Ovary (tissue), 9 donors: Measurements from ENCODE around the gene SCARF2. TPM values are rescaled to one million over a fixed set of nuclear protein-coding genes. Genes with fewer than 3 reads are reported as not detected.

ENCODE experiments used
- DNase-seq, 5 donors: peaks; one replicate each; pipeline ENCODE4 v3.0.0-alpha.2; 2019 to 2020
- H3K27ac ChIP-seq, 2 donors: fragments of 200-600 bp; one replicate each; pipeline versions ENCODE4 v1.5.1 to v1.8.0; 2019 to 2022
- H3K27me3 ChIP-seq: fragments of 200-600 bp; one replicate; pipeline ENCODE4 v1.8.0; 2022
- H3K36me3 ChIP-seq: fragments of 200-600 bp; sonication (generic); one replicate; pipeline ENCODE4 v1.5.1; 2019
- H3K4me1 ChIP-seq: one replicate; pipeline ENCODE4 v1.8.1; 2013; ENCODE audit warnings: mild to moderate bottlenecking, moderate library complexity; ENCODE audit not compliant: insufficient read depth
- H3K4me3 ChIP-seq: fragments of 200-600 bp; sonication (generic); one replicate; pipeline ENCODE4 v1.5.1; 2017
- H3K9me3 ChIP-seq, 2 donors: fragments of 200-600 bp in 1 of 2; sonication (generic) in 1 of 2; one replicate each; pipeline versions ENCODE4 v1.5.1 to v1.8.1; 2013 to 2019; ENCODE audit warnings: mild to moderate bottlenecking in 1 of 2, moderate library complexity in 1 of 2
- EP300 ChIP-seq: sonication (generic); formaldehyde crosslinking; IDR thresholded peaks from one replicate; pipeline ENCODE4 v1.6.1; 2017; ENCODE audit warnings: antibody characterized with exemption
- POLR2A ChIP-seq: fragments of 450-650 bp; IDR thresholded peaks from one replicate; pipeline ENCODE4 v1.6.1; 2017; ENCODE audit warnings: antibody characterized with exemption, mild to moderate bottlenecking, moderate library complexity
- WGBS, 3 donors: extraction: QIAGEN DNeasy Blood & Tissue Kit in 1 of 3; methylation state at CpG; one replicate each; pipeline versions ENCODE4 v1.1.5 to v1.1.7; 2013 to 2017; 5-methylcytosine and 5-hydroxymethylcytosine counted together
- intact Hi-C, 4 donors: fragments of 100-400 bp; cut with DNase I; formaldehyde crosslinking; loops; one replicate each; pipeline versions ENCODE4 v1.11.0 to v1.15.1; 2022 to 2023
- polyA plus RNA-seq, 2 donors: library from polyadenylated mRNA; stranded (reverse); fragments of 200-250 nt in 1 of 2; fragments of 350-450 nt in 1 of 2; fragmentation: Illumina TruSeq in 1 of 2; extraction: RNeasy Lipid Tissue Mini Kit (QIAGEN cat#74804) in 1 of 2; gene quantifications; one replicate each; pipeline ENCODE4 v1.2.3, GENCODE V29; 2013 to 2014
- total RNA-seq, 7 donors: library from RNA; depleted of rRNA in 2 of 7; stranded (reverse); fragments of >200 nt in 2 of 7; fragmentation: NEBNext Ultra II Directional in 3 of 7; extraction: Animal tissue kit (Norgen Biotek cat#: 25700) in 3 of 7; gene quantifications; one replicate each; pipeline versions ENCODE4 v1.1.0 to v1.2.4, GENCODE V29; 2016 to 2023
- TF ChIP-seq, protein P1 (sequence below), 3 donors: fragments of 450-650 bp in 2 of 3; fragments of 200-600 bp in 1 of 3; IDR thresholded peaks; one replicate each; pipeline versions ENCODE4 v1.5.1 to v1.8.0; 2016 to 2022; ENCODE audit warnings: antibody characterized with exemption in 3 of 3, mild to moderate bottlenecking in 1 of 3
- donor health status: DM: no; HTN: no; CAD: no; lungs with moderate emphysema.
- donor health status: DM: no; HTN: no; CAD: no.
- donor health status: Bipolar disorder and iron deficiency.
- donor health status: DM: yes; HTN: yes; CAD: no.
- donor health status: DM: no; HTN: no; CAD: no.
- donor health status: DM: yes; HTN: yes; CAD: no.

SCARF2 gene
- total and polyA plus RNA-seq, 9 donors, result 2.1 to 44.6 (median 19.9) TPM

DNA sequence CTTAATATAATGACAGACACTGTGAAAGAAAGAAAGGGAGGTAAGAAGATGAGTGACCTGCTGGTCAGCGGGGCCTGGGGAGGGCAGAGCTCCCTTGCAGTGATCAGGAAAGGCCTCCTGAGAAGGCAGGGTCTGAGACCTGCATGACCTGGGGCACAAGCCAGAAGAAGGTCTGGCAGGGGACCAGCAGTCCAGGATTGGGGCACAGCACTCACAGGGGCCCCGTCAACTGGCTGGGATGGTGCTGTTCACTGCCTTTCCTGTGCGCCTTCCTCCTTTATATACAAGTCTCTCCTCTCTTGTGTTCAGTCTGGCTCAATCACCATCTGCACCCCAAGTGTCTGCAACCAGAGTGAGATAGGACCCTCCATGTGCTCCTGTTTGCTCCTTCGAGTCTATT lies 22.2 kb upstream of the SCARF2 start:
- intact Hi-C loops, result loop anchor here in 2 of 4 donors (5.0 kb wide), 1 partner anchor 43 kb away; no protein-coding TSS in a partner anchor
- TF ChIP-seq POLR2A, result no peak
- no peak for TF ChIP-seq EP300
- TF ChIP-seq, protein P1, sequence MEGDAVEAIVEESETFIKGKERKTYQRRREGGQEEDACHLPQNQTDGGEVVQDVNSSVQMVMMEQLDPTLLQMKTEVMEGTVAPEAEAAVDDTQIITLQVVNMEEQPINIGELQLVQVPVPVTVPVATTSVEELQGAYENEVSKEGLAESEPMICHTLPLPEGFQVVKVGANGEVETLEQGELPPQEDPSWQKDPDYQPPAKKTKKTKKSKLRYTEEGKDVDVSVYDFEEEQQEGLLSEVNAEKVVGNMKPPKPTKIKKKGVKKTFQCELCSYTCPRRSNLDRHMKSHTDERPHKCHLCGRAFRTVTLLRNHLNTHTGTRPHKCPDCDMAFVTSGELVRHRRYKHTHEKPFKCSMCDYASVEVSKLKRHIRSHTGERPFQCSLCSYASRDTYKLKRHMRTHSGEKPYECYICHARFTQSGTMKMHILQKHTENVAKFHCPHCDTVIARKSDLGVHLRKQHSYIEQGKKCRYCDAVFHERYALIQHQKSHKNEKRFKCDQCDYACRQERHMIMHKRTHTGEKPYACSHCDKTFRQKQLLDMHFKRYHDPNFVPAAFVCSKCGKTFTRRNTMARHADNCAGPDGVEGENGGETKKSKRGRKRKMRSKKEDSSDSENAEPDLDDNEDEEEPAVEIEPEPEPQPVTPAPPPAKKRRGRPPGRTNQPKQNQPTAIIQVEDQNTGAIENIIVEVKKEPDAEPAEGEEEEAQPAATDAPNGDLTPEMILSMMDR (IDR thresholded peaks at IDR 0.05), result no peak
- Histone ChIP-seq H3K36me3 (no peaks in the 10 kb centered on the region), H3K4me1 (peaks cover 4% of the 10 kb centered on the region), H3K9me3 (no peaks in the 10 kb centered on the region), H3K27me3 (no peaks in the 10 kb centered on the region), H3K27ac (no peak overlapping the region), H3K4me3 (no peak overlapping the region)
- WGBS, 3 donors, result 91 to 98% (median 94%) methylated on average over 4 of the region's 4 CpGs
- DNase-seq, result no peak

DNA sequence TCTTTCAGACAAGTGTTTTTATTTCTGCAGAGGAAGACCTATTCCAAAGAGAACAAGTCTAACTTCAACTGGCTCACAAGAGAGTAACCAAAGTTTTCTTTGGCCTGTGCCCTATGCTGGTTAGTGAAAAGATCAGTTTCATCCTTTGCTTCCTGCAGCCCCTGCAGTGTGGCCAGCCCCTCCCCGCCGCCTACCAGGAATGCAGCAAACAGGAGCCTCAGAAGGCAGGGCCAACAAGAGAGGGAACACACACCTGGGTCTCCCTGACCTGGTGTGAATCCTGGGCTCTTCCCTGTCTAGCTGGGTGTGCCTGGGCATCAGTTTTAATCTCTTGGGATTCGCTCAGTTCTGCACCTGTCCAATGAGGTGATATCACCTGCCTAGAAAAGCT lies 21.5 kb upstream of the SCARF2 start:
- TF ChIP-seq EP300 (no peak), POLR2A (no peak)
- Histone ChIP-seq H3K4me3 (no peak overlapping the region), H3K9me3 (no peaks in the 10 kb centered on the region), H3K27me3 (no peaks in the 10 kb centered on the region), H3K36me3 (no peaks in the 10 kb centered on the region), H3K4me1 (peaks cover 4% of the 10 kb centered on the region), H3K27ac (no peak overlapping the region)
- DNase-seq, result peak in 1 of 5 donors; percentile 3
- intact Hi-C loops, result loop anchor here in 2 of 4 donors (5.0 kb wide), 1 partner anchor 42 kb away; no protein-coding TSS in a partner anchor
- 77 to 94% (median 85%) methylated on average over 3 of the region's 3 CpGs for WGBS, 3 donors

DNA sequence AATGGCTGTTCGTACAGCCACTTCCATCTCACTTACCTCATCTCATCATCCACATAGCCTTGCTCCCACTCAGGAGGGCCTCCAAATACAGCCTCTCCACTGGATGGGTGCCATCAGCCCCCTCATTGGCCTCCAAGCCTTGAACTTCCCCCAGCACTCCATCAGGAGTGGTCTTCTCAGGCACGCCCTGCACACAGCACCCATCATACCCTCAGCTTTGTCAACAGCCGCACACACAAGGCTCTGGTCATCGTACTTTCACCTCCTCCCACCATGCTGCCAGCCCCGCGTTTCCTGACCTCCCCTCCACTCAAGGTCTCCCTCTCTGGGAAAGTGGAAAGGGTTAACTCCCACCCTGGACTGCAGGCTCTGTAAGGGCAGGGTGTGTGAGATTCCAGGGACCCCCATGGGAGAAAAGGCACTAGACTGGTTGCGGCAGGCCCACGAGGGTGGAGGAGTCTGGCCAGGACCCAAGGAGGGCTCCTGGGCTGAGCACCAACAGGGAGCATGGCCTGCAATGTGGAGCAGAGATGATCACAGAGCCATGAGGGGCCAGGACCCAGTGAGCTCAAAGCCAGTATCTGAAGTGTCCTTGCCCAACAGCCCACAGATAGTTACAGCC lies 21.0 kb upstream of the SCARF2 start:
- Histone ChIP-seq H3K4me1 (peaks cover 4% of the 10 kb centered on the region), H3K9me3 (no peaks in the 10 kb centered on the region), H3K36me3 (no peaks in the 10 kb centered on the region), H3K27me3 (no peaks in the 10 kb centered on the region), H3K4me3 (no peak overlapping the region), H3K27ac (no peak overlapping the region)
- intact Hi-C loops, result loop anchor here in 2 of 4 donors (5.0 kb wide), 1 partner anchor 41 kb away; no protein-coding TSS in a partner anchor
- TF ChIP-seq, protein P1 (IDR thresholded peaks at IDR 0.05), result no peak
- no peak for TF ChIP-seq POLR2A
- 56 to 59% (median 57%) methylated on average over 8 of the region's 8 CpGs for WGBS, 3 donors
- DNase-seq, result peak in 1 of 5 donors; percentile 22

DNA sequence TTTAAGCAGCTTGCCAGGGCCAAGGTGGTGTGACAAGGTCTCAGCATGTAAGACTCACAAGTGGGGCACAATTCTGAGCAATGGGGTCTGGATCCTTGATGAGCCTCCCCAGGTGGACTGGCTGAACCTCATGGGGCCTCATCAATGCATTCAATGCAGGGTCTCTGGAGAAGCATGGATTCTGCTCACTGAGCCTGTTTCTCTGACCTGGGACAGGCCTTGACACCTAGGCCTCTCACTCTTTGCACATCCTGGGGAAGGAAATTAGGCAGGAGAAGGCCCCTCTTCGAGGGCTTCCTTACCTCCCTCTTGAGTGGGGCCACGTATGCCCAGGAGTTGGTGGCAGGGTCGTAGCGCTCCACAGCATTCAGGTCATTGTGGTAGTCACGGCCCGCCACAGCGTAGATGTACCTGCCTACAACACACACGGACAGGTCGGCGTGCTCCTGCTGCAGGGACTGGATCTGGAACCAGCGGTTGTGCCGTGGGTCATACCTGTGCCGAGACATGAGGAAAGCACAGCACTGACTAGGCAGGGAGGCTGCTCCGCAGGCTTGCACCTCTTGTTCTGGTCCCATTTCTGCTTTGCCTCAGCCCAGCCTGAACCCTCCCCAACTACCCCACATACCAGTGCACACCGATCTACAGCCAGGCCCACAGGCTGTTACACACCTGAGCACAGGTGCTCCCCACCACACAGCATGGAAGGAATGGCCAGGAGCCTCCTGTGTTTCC lies 20.0 kb upstream of the SCARF2 start:
- Histone ChIP-seq H3K27ac (no peak overlapping the region), H3K4me3 (no peak overlapping the region), H3K4me1 (peaks cover 4% of the 10 kb centered on the region), H3K27me3 (no peaks in the 10 kb centered on the region), H3K36me3 (no peaks in the 10 kb centered on the region), H3K9me3 (no peaks in the 10 kb centered on the region)
- TF ChIP-seq, protein P1 (IDR thresholded peaks at IDR 0.05), result no peak
- TF ChIP-seq EP300, result no peak
- TF ChIP-seq POLR2A, result no peak
- 88 to 92% (median 90%) methylated on average over 15 of the region's 15 CpGs for WGBS, 3 donors
- intact Hi-C loops, result loop anchor here in 2 of 4 donors (5.0 kb wide), 1 partner anchor 40 kb away; no protein-coding TSS in a partner anchor
- peak in 2 of 5 donors; percentile 18 to 34 for DNase-seq
